22Rv1 (cell line): Measurements from ENCODE around the gene FBXO42.

Source experiments
- H3K27ac ChIP-seq: fragments of 450-650 bp; 2 replicates; pipeline ENCODE4 v1.5.1; 2017
- CTCF ChIP-seq: fragments of 450-650 bp; IDR thresholded peaks from 2 replicates; pipeline ENCODE4 v1.5.1; 2017; ENCODE audit warnings: mild to moderate bottlenecking
- ZFX ChIP-seq: fragments of 450-650 bp; IDR thresholded peaks from 2 replicates; pipeline ENCODE4 v1.6.1; 2017; ENCODE audit warnings: antibody characterized with exemption, borderline replicate concordance

FBXO42 gene

GRCh38 chr1:16207318-16208269 lies 144.7 kb downstream of the FBXO42 start:
- H3K27ac ChIP-seq: peak overlapping the region; percentile 89
- TF ChIP-seq CTCF (no peak), ZFX (no peak)

GRCh38 chr1:16206547-16207317 lies 145.5 kb downstream of the FBXO42 start:
- peak overlapping the region; percentile 89 for H3K27ac ChIP-seq
- TF ChIP-seq ZFX (no peak), CTCF (peak; percentile 11; the same call in 1 of the 2 replicates)

GRCh38 chr1:16205891-16206546 lies 146.3 kb downstream of the FBXO42 start:
- peak overlapping the region; percentile 89 for H3K27ac ChIP-seq
- TF ChIP-seq ZFX (no peak), CTCF (no peak)

GRCh38 chr1:16205334-16205671 lies 147.0 kb downstream of the FBXO42 start:
- no peak overlapping the region for H3K27ac ChIP-seq
- TF ChIP-seq ZFX: no peak
- TF ChIP-seq CTCF: peak; percentile 27

- no peak overlapping the region for H3K27ac ChIP-seq
Observed at GRCh38 chr1:16204634-16205333, 147.5 kb downstream of the FBXO42 start.

GRCh38 chr1:16204216-16204615 lies 148.1 kb downstream of the FBXO42 start:
- no peak for TF ChIP-seq ZFX
- no peak for TF ChIP-seq CTCF
- no peak overlapping the region for H3K27ac ChIP-seq

More at GRCh38 chr1:16204634-16205333, 147.5 kb downstream of the FBXO42 start:
- TF ChIP-seq CTCF (peak; percentile 60), ZFX (no peak)
